Right cardiac atrium (tissue), 5 donors: ENCODE data around the gene MBD1. TPM values are rescaled to one million over a fixed set of nuclear protein-coding genes. Genes with fewer than 3 reads are reported as not detected.
"Not testable (repeated sequence)": the region's sequence is repeated elsewhere in the genome, so short reads cannot be mapped to it uniquely, and the experiment has no call there.

Source experiments
- ATAC-seq, 2 donors: fragments of 200-7000 bp; cut with Tn5 transposase; one replicate each; pipeline versions ENCODE4 v1.8.0 to v1.9.1; 2020; ENCODE audit warnings: moderate library complexity in 2 of 2, mild to moderate bottlenecking in 1 of 2
- DNase-seq, 3 donors: peaks; one replicate each; pipeline ENCODE4 v3.0.0-alpha.2; 2020
- H3K27ac ChIP-seq: one replicate; pipeline ENCODE4 v1.5.1; 2013; ENCODE audit warnings: mild to moderate bottlenecking, low read length, control low read depth, moderate library complexity
- H3K27me3 ChIP-seq: one replicate; pipeline ENCODE4 v1.6.1; 2013; ENCODE audit not compliant: control insufficient read depth, insufficient read depth
- H3K4me1 ChIP-seq: one replicate; pipeline ENCODE4 v1.6.1; 2013; ENCODE audit warnings: low read length; ENCODE audit not compliant: control insufficient read depth, insufficient read depth
- H3K4me3 ChIP-seq: one replicate; pipeline ENCODE4 v1.5.1; 2013; ENCODE audit warnings: low read length, control low read depth
- H3K9me3 ChIP-seq: one replicate; pipeline ENCODE4 v1.6.1; 2013; ENCODE audit warnings: low read length; ENCODE audit not compliant: control insufficient read depth
- WGBS: extraction: QIAGEN DNeasy Blood & Tissue Kit; methylation state at CpG from one replicate; pipeline ENCODE4 v1.1.7; 2013; 5-methylcytosine and 5-hydroxymethylcytosine counted together
- intact Hi-C, 4 donors: fragments of 100-400 bp; cut with DNase I; formaldehyde crosslinking; loops; one replicate each; pipeline versions ENCODE4 v1.11.0 to v1.14.0; 2022 to 2023
- polyA plus RNA-seq: library from polyadenylated mRNA; stranded (reverse); fragments of 200-250 nt; gene quantifications from one replicate; pipeline ENCODE4 v1.2.3, GENCODE V29; 2013
- total RNA-seq, 4 donors: library from RNA; stranded (reverse); fragmentation: NEBNext Ultra II Directional; extraction: Animal tissue kit (Norgen Biotek cat#: 25700); gene quantifications; one replicate each; pipeline ENCODE4 v1.2.1, GENCODE V29; 2021
- donor health status: healthy with polysubstance abuse.
- donor health status: DM: no; HTN: yes; CAD: no.
- donor health status: DM: no; HTN: no; CAD: no.
- donor health status: DM: no; HTN: yes; CAD: no; lungs with severe emphysema.
- donor health status: DM: yes; HTN: yes; CAD: no.

The MBD1 gene
- total and polyA plus RNA-seq, 5 donors: 30.3 to 59.7 (median 55.7) TPM

GRCh38 chr18:50268022-50268747 is 13.1 kb downstream of the MBD1 start:
- peak overlapping the region; percentile 67 for H3K4me3 ChIP-seq
- no peaks in the 10 kb centered on the region for H3K27me3 ChIP-seq
- peak overlapping the region; percentile 80 for H3K27ac ChIP-seq
- WGBS: 11% methylated on average over 56 of the region's 56 CpGs
- no peaks in the 10 kb centered on the region for H3K4me1 ChIP-seq
- peak; percentile 87 to 95 (median 94) for DNase-seq
- peak; percentile 83 to 85 for ATAC-seq
- H3K9me3 ChIP-seq: no peaks in the 10 kb centered on the region
- intact Hi-C loops: loop anchor here in 1 of 4 donors (10.0 kb wide), 1 partner anchor 773 kb away; the partner anchor contains the start of gene RPL17

DNA sequence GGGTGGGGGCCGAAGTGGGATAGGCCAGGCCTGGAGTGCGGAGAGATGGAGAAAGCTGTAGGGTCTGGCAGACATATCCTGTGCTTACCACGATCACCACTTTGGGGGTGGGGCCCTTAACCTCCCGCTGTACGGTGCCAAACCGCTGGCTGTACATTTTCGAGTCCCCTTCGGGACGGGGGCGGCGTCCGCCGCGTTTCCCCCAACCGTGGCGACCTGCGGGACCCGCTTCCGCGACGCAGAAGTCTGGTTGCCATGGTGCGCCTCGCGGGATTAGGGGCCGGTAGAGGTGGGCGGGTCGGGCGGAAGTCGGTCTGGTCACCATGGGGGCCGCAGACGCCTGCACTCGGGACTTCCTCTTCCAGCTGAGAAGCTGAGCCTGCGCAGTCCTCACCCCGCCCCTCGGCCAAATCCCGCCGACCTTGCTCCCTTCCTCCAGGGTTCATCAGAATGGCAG is 15.0 kb downstream of the MBD1 start, which contains the start of gene CFAP53:
Gene CFAP53, minus strand, starts transcription at position 248 of the 457 bp plus-strand sequence. Its CDS starts 91 bp downstream, at position 157.
- H3K27me3 ChIP-seq: no peaks in the 10 kb centered on the region
- peak within 1 kb of the TSS; percentile 83 for H3K4me3 ChIP-seq
- peak within 1 kb of the TSS; percentile 4 for H3K27ac ChIP-seq
- no peaks in the 10 kb centered on the region for H3K9me3 ChIP-seq
- DNase-seq (peak; percentile 96 to 97 (median 97)), ATAC-seq (peak; percentile 98)
- intact Hi-C loops: loop anchor here in 1 of 4 donors (10.0 kb wide), 1 partner anchor 771 kb away; the partner anchor contains the start of gene RPL17
- WGBS: under 1% methylated on average over 37 of the region's 37 CpGs
- no peaks in the 10 kb centered on the region for H3K4me1 ChIP-seq

DNA sequence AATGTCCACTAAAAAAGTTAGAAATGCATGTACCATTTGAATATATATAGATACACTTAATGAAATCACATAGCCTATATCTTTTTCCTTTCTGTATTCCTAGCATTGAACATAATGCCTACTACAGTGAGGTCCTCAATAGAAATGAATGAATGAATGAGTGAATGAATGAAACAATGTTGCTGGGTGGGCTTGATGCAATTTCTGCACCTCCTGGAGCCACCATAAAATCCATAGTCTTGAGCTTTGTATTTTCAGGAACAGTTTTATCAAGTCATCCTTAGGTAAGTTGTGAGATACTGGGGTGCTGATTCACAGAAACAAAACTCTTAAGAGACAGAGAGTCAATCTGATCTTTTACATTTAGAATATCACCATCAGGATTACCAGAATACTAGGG is 18.3 kb downstream of the MBD1 start:
- H3K4me1 ChIP-seq: no peaks in the 10 kb centered on the region
- DNase-seq (no peak), ATAC-seq (no peak)
- H3K27ac ChIP-seq: no peak overlapping the region
- H3K9me3 ChIP-seq: no peaks in the 10 kb centered on the region
- H3K27me3 ChIP-seq: no peaks in the 10 kb centered on the region
- H3K4me3 ChIP-seq: no peak overlapping the region
- intact Hi-C loops: loop anchor here in 1 of 4 donors (10.0 kb wide), 1 partner anchor 768 kb away; the partner anchor contains the start of gene RPL17

GRCh38 chr18:50250935-50251334 is 30.4 kb downstream of the MBD1 start:
- WGBS: 85% methylated on average over 3 of the region's 3 CpGs
- ATAC-seq (no peak), DNase-seq (no peak)
- no peak overlapping the region for H3K4me3 ChIP-seq
- H3K9me3 ChIP-seq: no peaks in the 10 kb centered on the region
- intact Hi-C loops: no loop called here
- H3K27me3 ChIP-seq: no peaks in the 10 kb centered on the region
- H3K4me1 ChIP-seq: no peaks in the 10 kb centered on the region
- H3K27ac ChIP-seq: no peak overlapping the region

DNA sequence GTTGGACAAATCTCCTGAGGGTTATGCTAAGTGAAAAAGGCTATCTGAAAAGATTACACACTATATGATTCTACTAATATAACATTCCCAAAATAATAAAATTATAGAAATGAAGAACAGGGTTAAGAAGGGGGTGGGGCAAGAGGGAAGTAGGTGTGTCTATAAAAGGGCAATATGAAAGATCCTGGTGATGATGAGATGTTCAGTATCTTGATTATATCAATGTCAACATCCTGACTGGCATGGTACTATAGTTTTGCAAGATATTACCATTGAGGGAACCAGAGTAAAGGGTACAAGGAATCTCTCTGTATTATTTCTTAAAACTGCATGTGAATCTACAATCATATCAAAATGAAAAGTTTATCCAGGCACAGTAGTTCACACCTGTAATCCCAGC is 31.7 kb downstream of the MBD1 start:
- no peak overlapping the region for H3K4me3 ChIP-seq
- DNase-seq: no peak
- no peak overlapping the region for H3K27ac ChIP-seq
- no peaks in the 10 kb centered on the region for H3K4me1 ChIP-seq
- no peaks in the 10 kb centered on the region for H3K9me3 ChIP-seq
- no peaks in the 10 kb centered on the region for H3K27me3 ChIP-seq
- ATAC-seq: no peak
- intact Hi-C loops: no loop called here

GRCh38 chr18:50247561-50247960 is 33.8 kb downstream of the MBD1 start:
- intact Hi-C loops: no loop called here
- no peak overlapping the region for H3K4me3 ChIP-seq
- H3K27ac ChIP-seq: no peak overlapping the region
- ATAC-seq (no peak), DNase-seq (no peak)
- no peaks in the 10 kb centered on the region for H3K9me3 ChIP-seq
- H3K4me1 ChIP-seq: no peaks in the 10 kb centered on the region
- H3K27me3 ChIP-seq: no peaks in the 10 kb centered on the region

GRCh38 chr18:50241768-50242167 is 39.6 kb downstream of the MBD1 start:
- H3K9me3 ChIP-seq, H3K27me3 ChIP-seq, H3K27ac ChIP-seq, H3K4me1 ChIP-seq, ATAC-seq, intact Hi-C loops, H3K4me3 ChIP-seq, DNase-seq: not testable (repeated sequence)
- WGBS: 69% methylated on average over 8 of the region's 8 CpGs

DNA sequence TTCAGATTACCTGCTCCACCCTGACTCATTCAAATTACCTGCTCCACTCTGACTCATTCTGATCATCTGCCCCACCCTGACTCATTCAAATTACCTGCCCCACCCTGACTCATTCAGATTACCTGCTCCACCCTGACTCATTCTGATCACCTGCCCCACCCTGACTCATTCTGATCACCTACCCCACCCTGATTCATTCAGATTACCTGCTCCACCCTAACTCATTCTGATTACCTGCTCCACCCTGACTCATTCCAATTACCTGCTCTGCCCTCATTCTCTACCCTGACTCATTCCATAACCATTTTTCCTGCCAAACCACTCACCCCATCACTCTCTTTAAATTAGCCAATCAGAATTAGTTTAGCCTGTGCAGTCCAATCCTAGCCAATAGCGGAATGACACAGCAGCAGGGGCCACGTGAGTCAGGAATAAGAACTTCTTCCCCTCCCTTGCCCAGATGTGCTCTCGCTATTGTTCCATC is 41.2 kb downstream of the MBD1 start:
- Histone ChIP-seq H3K4me1 (no peaks in the 10 kb centered on the region), H3K4me3 (no peak overlapping the region), H3K27ac (no peak overlapping the region), H3K27me3 (no peaks in the 10 kb centered on the region), H3K9me3 (no peaks in the 10 kb centered on the region)
- DNase-seq: no peak
- ATAC-seq: no peak
- WGBS: 86% methylated on average over 3 of the region's 3 CpGs
- intact Hi-C loops: no loop called here

GRCh38 chr18:50232419-50232818 is 48.9 kb downstream of the MBD1 start:
- Histone ChIP-seq H3K4me3 (no peak overlapping the region), H3K9me3 (no peaks in the 10 kb centered on the region), H3K4me1 (no peaks in the 10 kb centered on the region), H3K27ac (no peak overlapping the region), H3K27me3 (no peaks in the 10 kb centered on the region)
- WGBS: 45% methylated on average over 2 of the region's 2 CpGs
- intact Hi-C loops: no loop called here
- ATAC-seq (no peak), DNase-seq (no peak)

GRCh38 chr18:50231621-50232020 is 49.7 kb downstream of the MBD1 start:
- H3K9me3 ChIP-seq: no peaks in the 10 kb centered on the region
- no peak overlapping the region for H3K27ac ChIP-seq
- no peaks in the 10 kb centered on the region for H3K27me3 ChIP-seq
- 57% methylated on average over 4 of the region's 4 CpGs for WGBS
- no peak for DNase-seq
- ATAC-seq: no peak
- no peaks in the 10 kb centered on the region for H3K4me1 ChIP-seq
- intact Hi-C loops: no loop called here
- no peak overlapping the region for H3K4me3 ChIP-seq

- H3K27me3 ChIP-seq, H3K27ac ChIP-seq, H3K4me3 ChIP-seq, intact Hi-C loops, H3K4me1 ChIP-seq, ATAC-seq, H3K9me3 ChIP-seq, DNase-seq: not testable (repeated sequence)
- WGBS: 93% methylated on average over 4 of the region's 4 CpGs
Measured at GRCh38 chr18:50220249-50220648, 61.1 kb downstream of the MBD1 start.
